ENCODE results near the gene FRMD4A. TPM values are rescaled to one million over a fixed set of nuclear protein-coding genes. Genes with fewer than 3 reads are reported as not detected.

FRMD4A gene
- total and polyA plus RNA-seq, 2 of the 4 experiments (the other 2 are of a cell fraction): 30.3 to 68.8 TPM

DNA sequence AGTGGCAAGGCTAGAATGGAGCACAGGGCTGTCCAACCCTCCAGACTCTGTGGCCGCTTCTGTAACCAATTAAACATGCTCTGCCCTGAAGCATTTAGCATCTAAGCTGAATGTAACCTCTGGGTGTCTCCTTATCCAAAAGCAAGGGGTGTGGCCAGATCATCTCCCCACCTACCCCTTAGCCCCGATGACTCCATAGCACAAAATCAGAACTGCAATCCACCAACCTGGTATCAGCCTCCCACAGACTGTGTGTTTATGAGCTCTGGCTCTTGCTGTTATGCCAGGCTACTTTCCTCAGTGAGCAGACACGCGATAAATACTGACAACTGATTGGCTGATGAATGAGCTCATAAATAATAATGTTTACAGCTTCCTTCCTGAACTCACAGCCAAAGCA lies 3.2 kb downstream of the FRMD4A start:
- TF ChIP-seq CHD1 (IDR thresholded peaks at IDR 0.05; ENCODE audit: low read depth, low read length) (no peak), RCOR1 (IDR thresholded peaks at IDR 0.05; ENCODE audit: insufficient replicate concordance, low read length) (no peak), MXI1 (IDR thresholded peaks at IDR 0.05; ENCODE audit: borderline replicate concordance, low read depth, low read length) (no peak), NFE2L2 (IDR thresholded peaks at IDR 0.05; ENCODE audit: low read depth, low read length) (no peak), FOS (IDR thresholded peaks at IDR 0.05; ENCODE audit: low read depth, low read length) (no peak), POLR2A (IDR thresholded peaks at IDR 0.05; ENCODE audit: low read depth, low read length) (no peak), SMC3 (IDR thresholded peaks at IDR 0.05; ENCODE audit: low read depth, low read length) (no peak)
- H2BK5ac ChIP-seq (ENCODE audit: low read depth, low read length, poor library complexity, severe bottlenecking): no peak overlapping the region
- H3K36me3 ChIP-seq (ENCODE audit: control insufficient read depth, insufficient read depth, low read length): no peaks in the 10 kb centered on the region
- H3K4me2 ChIP-seq (ENCODE audit: low read depth, low read length): no peak overlapping the region
- no peak overlapping the region for H3K14ac ChIP-seq (replicated peaks; ENCODE audit: low read depth, low read length)
- peaks cover 48% of the 10 kb centered on the region for H3K27me3 ChIP-seq (ENCODE audit: control insufficient read depth, insufficient read depth, low read length)
- no peak overlapping the region for H4K5ac ChIP-seq (ENCODE audit: low read depth, low read length)
- H3K4me1 ChIP-seq (ENCODE audit: control insufficient read depth, insufficient read depth, low read length): no peaks in the 10 kb centered on the region
- WGBS, 2 experiments (ENCODE audit: extremely low coverage in 2 of 2, insufficient read length in 1 of 2): no CpG with 5 or more reads among the region's 4 CpGs
- no peaks in the 10 kb centered on the region; the same call in 1 of the 2 replicates for H3K9me1 ChIP-seq (ENCODE audit: insufficient read depth, low read length)
- no peak overlapping the region for H3K23ac ChIP-seq (ENCODE audit: low read depth, low read length)
- intact Hi-C loops (cut with micrococcal nuclease) (no loop called here), in situ Hi-C loops (cut with MboI; ENCODE audit: low sequenced_read_pairs) (no loop called here), dilution Hi-C loops (cut with HindIII; ENCODE audit: low sequenced_read_pairs, unreplicated experiment) (no loop called here)
- H4K20me1 ChIP-seq (ENCODE audit: insufficient read depth, low read length): no peaks in the 10 kb centered on the region
- H2BK120ac ChIP-seq (ENCODE audit: low read depth, low read length): no peak overlapping the region
- H2BK20ac ChIP-seq (ENCODE audit: low read depth, low read length): no peak overlapping the region
- no peak overlapping the region for H2AK9ac ChIP-seq (replicated peaks; ENCODE audit: low read depth, low read length, poor library complexity)
- H3K18ac ChIP-seq (ENCODE audit: low read depth, low read length): no peak overlapping the region
- no peak overlapping the region for H4K91ac ChIP-seq (ENCODE audit: insufficient read depth, low read depth, low read length)
- H3K27ac ChIP-seq (ENCODE audit: insufficient read depth, low read length): no peak overlapping the region
- no peak for DNase-seq
- H3K79me1 ChIP-seq (ENCODE audit: low read depth in 1 of 2, low read length in 2 of 2): no peaks in the 10 kb centered on the region
- no peak overlapping the region for H2AFZ ChIP-seq (replicated peaks; ENCODE audit: low read length, poor library complexity)
- BruUV-seq (replicated peaks): no TSS peak
- H4K8ac ChIP-seq (ENCODE audit: low read depth in 2 of 2, low read length in 2 of 2): no peak overlapping the region
- H3K56ac ChIP-seq (ENCODE audit: extremely low read depth, insufficient read depth, low read length): no peak overlapping the region
- H3K4me3 ChIP-seq (ENCODE audit: insufficient read depth, low read depth, low read length): no peak overlapping the region
- no peaks in the 10 kb centered on the region; the same call in 1 of the 2 replicates for H3K9me3 ChIP-seq (ENCODE audit: control insufficient read depth, insufficient read depth, low read length)
- no peak overlapping the region for H3K9ac ChIP-seq (ENCODE audit: low read depth, low read length)
- H2AK5ac ChIP-seq (ENCODE audit: low read depth, low read length): no peak overlapping the region
- no peak overlapping the region for H2BK15ac ChIP-seq (ENCODE audit: low read depth, low read length)
- peak; percentile 32; the same call in 1 of the 2 replicates for ATAC-seq (ENCODE audit: low read depth)
- ChIA-PET POLR2A (ENCODE audit: unreplicated experiment) (no interaction called here), CTCF (no interaction called here)
- no peak overlapping the region for H3K4ac ChIP-seq (ENCODE audit: low read depth, low read length)

Data from IMR-90 (cell line).